HCT116 (cell line): Measurements from ENCODE around the gene VSX1. TPM values are rescaled to one million over a fixed set of nuclear protein-coding genes. Genes with fewer than 3 reads are reported as not detected.

Experiments
- ATAC-seq: fragments of 200-7000 bp; cut with Tn5 transposase; 2 replicates; pipeline ENCODE4 v1.9.1; 2020; ENCODE audit warnings: mild to moderate bottlenecking, moderate library complexity
- BruUV-seq: library from RNA; stranded (reverse); fragments of 400-500 nt; replicated peaks from 2 replicates; lab custom pipeline; 2021; lab: Mats Ljungman, UMichigan
- CTCF ChIA-PET: fragments of 300-600 bp; sonication (Branson Sonifier 250); formaldehyde crosslinking; loops from one replicate; lab custom pipeline; 2021; ENCODE audit warnings: antibody characterized with exemption; lab: Charles Lee
- POLR2A ChIA-PET: fragments of 300-600, 350-600 bp; sonication (Branson Sonifier 250); formaldehyde crosslinking; loops from one replicate; lab custom pipeline; 2021; ENCODE audit warnings: antibody characterized with exemption; lab: Charles Lee
- RAD21 ChIA-PET, 2 experiments: fragments of 300-600 bp; sonication (Branson Sonifier 250); formaldehyde crosslinking; loops; one replicate each; lab custom pipeline; 2023; ENCODE audit warnings: low total read pairs in 2 of 2; ENCODE audit not compliant: uncharacterized antibody in 2 of 2, unreplicated experiment in 2 of 2, low non-redundant PET in 1 of 2; lab: Charles Lee
- DNase-seq: peaks from one replicate; pipeline ENCODE4 v3.0.0-alpha.2; 2010; ENCODE audit warnings: low read depth, low spot score
- H2AFZ ChIP-seq: fragments of 200-600 bp; shearing (Covaris generic), sonication (generic); 2 replicates; pipeline ENCODE4 v1.6.1; 2017; ENCODE audit warnings: low read depth, mixed run types, mixed read lengths, antibody characterized with exemption, low read length; ENCODE audit not compliant: poor library complexity, severe bottlenecking
- H3K27ac ChIP-seq: 2 replicates; pipeline ENCODE4 v1.5.1; 2012; ENCODE audit warnings: low read depth, low read length
- H3K27me3 ChIP-seq: fragments of 200-600 bp; sonication (generic); 2 replicates; pipeline ENCODE4 v1.6.1; 2016; ENCODE audit warnings: mixed run types, low read length, mixed read lengths; ENCODE audit not compliant: insufficient read depth
- H3K36me3 ChIP-seq, 2 experiments: fragments of 200-500 bp in 1 of 2; fragments of 200-600 bp in 1 of 2; sonication (Bioruptor generic) in 1 of 2; sonication (generic) in 1 of 2; 2 replicates each; pipeline versions ENCODE4 v1.5.1 to v1.6.1; 2014 to 2016; ENCODE audit warnings: low read length in 2 of 2, inconsistent platforms in 1 of 2, mixed read lengths in 1 of 2, mixed run types in 1 of 2; ENCODE audit not compliant: insufficient read depth in 2 of 2, control insufficient read depth in 1 of 2
- H3K4me1 ChIP-seq, 2 experiments: fragments of 200-600 bp in 1 of 2; sonication (generic) in 1 of 2; 2 replicates each; pipeline versions ENCODE4 v1.5.1 to v1.6.1; 2012 to 2017; ENCODE audit warnings: low read length in 2 of 2, inconsistent platforms in 1 of 2, mild to moderate bottlenecking in 1 of 2, mixed read lengths in 1 of 2, mixed run types in 1 of 2, moderate library complexity in 1 of 2; ENCODE audit not compliant: insufficient read depth in 2 of 2, control insufficient read depth in 1 of 2
- H3K4me2 ChIP-seq: fragments of 200-600 bp; sonication (generic); 2 replicates; pipeline ENCODE4 v1.6.1; 2017; ENCODE audit warnings: mixed run types, low read length, mixed read lengths
- H3K4me3 ChIP-seq, 2 experiments: fragments of 200-600 bp in 1 of 2; sonication (generic) in 1 of 2; replicated peaks in 1 of 2; 2 replicates each; pipeline ENCODE4 v1.5.1; 2011 to 2016; ENCODE audit warnings: low read length in 2 of 2, control low read depth in 1 of 2, low read depth in 1 of 2, mild to moderate bottlenecking in 1 of 2, mixed read lengths in 1 of 2, mixed run types in 1 of 2
- H3K79me2 ChIP-seq: fragments of 200-600 bp; sonication (generic); 2 replicates; pipeline ENCODE4 v1.6.1; 2017; ENCODE audit warnings: mild to moderate bottlenecking, mixed run types, low read length, moderate library complexity, mixed read lengths; ENCODE audit not compliant: insufficient read depth
- H3K9ac ChIP-seq: fragments of 200-600 bp; sonication (generic); 2 replicates; pipeline ENCODE4 v1.6.1; 2016; ENCODE audit warnings: low read length, mixed read lengths
- H3K9me2 ChIP-seq: fragments of 200-600 bp; sonication (generic), shearing (Covaris generic); 2 replicates; pipeline ENCODE4 v1.6.1; 2017; ENCODE audit warnings: mixed run types, mild to moderate bottlenecking, moderate library complexity; ENCODE audit not compliant: insufficient read depth
- H3K9me3 ChIP-seq, 2 experiments: fragments of 200-500 bp in 1 of 2; fragments of 200-600 bp in 1 of 2; sonication (Bioruptor generic) in 1 of 2; sonication (generic) in 1 of 2; 2 replicates each; pipeline ENCODE4 v1.6.1; 2014 to 2017; ENCODE audit warnings: low read length in 2 of 2, mixed read lengths in 2 of 2, inconsistent platforms in 1 of 2, low read depth in 1 of 2, mild to moderate bottlenecking in 1 of 2, mixed run types in 1 of 2, moderate library complexity in 1 of 2; ENCODE audit not compliant: control insufficient read depth in 1 of 2, insufficient read depth in 1 of 2
- H4K20me1 ChIP-seq: fragments of 200-600 bp; sonication (generic), shearing (Covaris generic); 2 replicates; pipeline ENCODE4 v1.6.1; 2017; ENCODE audit warnings: mixed run types, mild to moderate bottlenecking, moderate library complexity; ENCODE audit not compliant: insufficient read depth
- ATF3 ChIP-seq: IDR thresholded peaks from 2 replicates; pipeline ENCODE4 v1.6.1; 2012
- CBX3 ChIP-seq: IDR thresholded peaks from 2 replicates; pipeline ENCODE4 v1.6.1; 2012; ENCODE audit warnings: low read depth
- CTCF ChIP-seq, 3 experiments: fragments of 200-600 bp in 1 of 3; sonication (generic) in 1 of 3; IDR thresholded peaks in 2 of 3; conservative IDR thresholded peaks in 1 of 3; 2 replicates each; pipeline ENCODE4 v1.5.1; 2012 to 2017; ENCODE audit warnings: low read depth in 2 of 3, low read length in 2 of 3, antibody characterized with exemption in 1 of 3, borderline replicate concordance in 1 of 3, control low read depth in 1 of 3, mild to moderate bottlenecking in 1 of 3, mixed read lengths in 1 of 3, mixed run types in 1 of 3, moderate library complexity in 1 of 3; ENCODE audit not compliant: insufficient read depth in 1 of 3
- EGR1 ChIP-seq: IDR thresholded peaks from 2 replicates; pipeline ENCODE4 v1.6.1; 2012; ENCODE audit warnings: low read depth
- ELF1 ChIP-seq: IDR thresholded peaks from 2 replicates; pipeline ENCODE4 v1.6.1; 2012; ENCODE audit warnings: low read depth, borderline replicate concordance
- EZH2 ChIP-seq: fragments of 200-600 bp; sonication (generic); IDR thresholded peaks from 2 replicates; pipeline ENCODE4 v1.6.1; 2017; ENCODE audit warnings: antibody characterized with exemption, mixed run types
- JUND ChIP-seq: IDR thresholded peaks from 2 replicates; pipeline ENCODE4 v1.6.1; 2012
- RAD21 ChIP-seq: IDR thresholded peaks from 2 replicates; pipeline ENCODE4 v1.6.1; 2012; ENCODE audit warnings: low read depth, mild to moderate bottlenecking
- REST ChIP-seq: IDR thresholded peaks from 2 replicates; pipeline ENCODE4 v1.6.1; 2012; ENCODE audit warnings: low read depth
- SP1 ChIP-seq: IDR thresholded peaks from 2 replicates; pipeline ENCODE4 v1.6.1; 2012; ENCODE audit warnings: low read depth
- SRF ChIP-seq: IDR thresholded peaks from 2 replicates; pipeline ENCODE4 v1.6.1; 2012; ENCODE audit warnings: low read depth
- TCF7L2 ChIP-seq: IDR thresholded peaks from 2 replicates; pipeline ENCODE4 v1.7.0; 2011; ENCODE audit warnings: borderline replicate concordance, inconsistent platforms; ENCODE audit not compliant: insufficient read depth, insufficient read length; ENCODE audit errors: extremely low read depth
- YY1 ChIP-seq: IDR thresholded peaks from 2 replicates; pipeline ENCODE4 v1.6.1; 2011; ENCODE audit warnings: low read length, low read depth, moderate library complexity, mild to moderate bottlenecking; ENCODE audit not compliant: insufficient replicate concordance; ENCODE audit errors: extremely low read depth
- ZBTB33 ChIP-seq: IDR thresholded peaks from 2 replicates; pipeline ENCODE4 v1.6.1; 2011; ENCODE audit warnings: mild to moderate bottlenecking, low read length, moderate library complexity; ENCODE audit not compliant: insufficient replicate concordance; ENCODE audit errors: extremely low read depth
- ZFX ChIP-seq: fragments of 450-650 bp; IDR thresholded peaks from 2 replicates; pipeline ENCODE4 v1.6.1; 2017
- ZNF274 ChIP-seq: fragments of 200-500 bp; sonication (Bioruptor generic); IDR thresholded peaks from 2 replicates; pipeline ENCODE4 v1.6.1; 2014; ENCODE audit warnings: mild to moderate bottlenecking, low read depth, low read length, inconsistent platforms
- intact Hi-C: fragments of 100-400 bp; cut with micrococcal nuclease; formaldehyde crosslinking; loops from 2 replicates; pipeline ENCODE4 v1.10.0; 2022
- total RNA-seq: library from RNA; stranded (reverse); gene quantifications from one replicate; pipeline ENCODE4 v1.2.1, GENCODE V29; 2021; ENCODE audit not compliant: unreplicated experiment

VSX1 gene
- total RNA-seq, 1 experiment from 2014 or later = not detected

- no peak for TF ChIP-seq ZNF274
- no peak for TF ChIP-seq EGR1
- TF ChIP-seq ZFX = no peak
- TF ChIP-seq CTCF (IDR thresholded peaks at IDR 0.05 in 2 of 3, conservative IDR thresholded peaks at IDR 0.05 in 1 of 3; ENCODE audit: borderline replicate concordance in 1 of 3, insufficient read depth in 1 of 3, low read depth in 2 of 3, low read length in 2 of 3) = no peak
- TF ChIP-seq TCF7L2 = no peak
- TF ChIP-seq SP1 = no peak
- TF ChIP-seq ATF3 = no peak
- TF ChIP-seq ELF1 = no peak
- TF ChIP-seq SRF = no peak
- no peak for TF ChIP-seq EZH2
- TF ChIP-seq REST = no peak
- no peak for TF ChIP-seq ZBTB33
- TF ChIP-seq RAD21 = no peak
- no peak for TF ChIP-seq CBX3
- TF ChIP-seq YY1 = no peak
- no peak for TF ChIP-seq JUND
- Histone ChIP-seq H3K36me3 (no peaks in the 10 kb centered on the region), H3K4me1 (no peaks in the 10 kb centered on the region), H3K9me2 (no peaks in the 10 kb centered on the region), H3K27ac (no peak overlapping the region), H3K9me3 (no peaks in the 10 kb centered on the region), H2AFZ (no peak overlapping the region), H3K9ac (no peak overlapping the region), H3K27me3 (peaks cover 10% of the 10 kb centered on the region; the same call in 1 of the 2 replicates), H3K79me2 (no peaks in the 10 kb centered on the region), H3K4me2 (no peak overlapping the region), H4K20me1 (no peaks in the 10 kb centered on the region), H3K4me3 (no peak overlapping the region)
- intact Hi-C loops = no loop called here
- ChIA-PET CTCF (no interaction called here), POLR2A (no interaction called here), RAD21 (no interaction called here)
- DNase-seq = no peak
- ATAC-seq = no peak
- BruUV-seq = no TSS peak
These were observed 15.6 kb upstream of the VSX1 start for GRCh38 chr20:25097498-25097897.
